ENCODE results near the gene WDR43. TPM values are rescaled to one million over a fixed set of nuclear protein-coding genes. Genes with fewer than 3 reads are reported as not detected.

The WDR43 gene
- polyA plus RNA-seq (2013, experiment 1 of 4), result 58.1 TPM
- 61.9 TPM for polyA plus RNA-seq (2013, experiment 2 of 4)
- 34.8 TPM for polyA plus RNA-seq (2013, experiment 3 of 4)
- polyA plus RNA-seq (2013, experiment 4 of 4), result 39.5 TPM

GRCh38 chr2:28894470-28895188 lies at the start of gene WDR43:
Gene WDR43 (plus strand): TSS chr2:28894667. CDS start chr2:28894699, 32 bp downstream.
- no peaks in the 10 kb centered on the region for H3K36me3 ChIP-seq (ENCODE audit: control insufficient read depth, insufficient read depth, low read length)
- no peaks in the 10 kb centered on the region for H3K9me3 ChIP-seq (ENCODE audit: control insufficient read depth, low read length)
- peak within 1 kb of the TSS; percentile 68 for H3K27ac ChIP-seq (ENCODE audit: insufficient read depth, low read depth, low read length, poor library complexity, severe bottlenecking)
- peaks cover 19% of the 10 kb centered on the region for H3K27me3 ChIP-seq (ENCODE audit: control insufficient read depth, insufficient read depth, low read length, poor library complexity, severe bottlenecking)
- H3K4me1 ChIP-seq (ENCODE audit: control insufficient read depth, insufficient read depth, low read length), result no peaks in the 10 kb centered on the region
- H3K4me3 ChIP-seq (ENCODE audit: insufficient read depth, low read depth, low read length), result peak within 1 kb of the TSS; percentile 97
- 0% methylated on average over 79 of the region's 79 CpGs for WGBS, 2 experiments

DNA sequence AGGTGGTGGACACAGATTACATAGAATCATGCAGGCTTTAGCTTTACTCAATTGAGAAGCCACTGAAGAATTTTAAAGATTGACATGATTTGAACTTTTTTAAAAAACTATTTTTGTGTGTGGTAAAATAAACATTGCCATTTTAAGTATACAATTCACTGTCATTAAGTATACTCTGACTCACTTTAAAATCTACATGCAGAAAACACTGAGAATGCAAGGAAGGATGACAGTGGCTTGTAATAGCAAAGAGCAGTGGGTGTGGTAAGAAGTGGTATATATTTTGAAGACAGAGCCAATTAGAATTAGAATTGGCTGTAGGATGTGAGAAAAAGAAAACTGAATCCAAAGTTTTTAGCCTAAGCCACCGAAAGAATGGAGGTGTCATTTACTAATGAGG lies 39.3 kb upstream of the WDR43 start:
- 93 to 98% methylated on average over 1 of the region's 1 CpG for WGBS, 2 experiments

DNA sequence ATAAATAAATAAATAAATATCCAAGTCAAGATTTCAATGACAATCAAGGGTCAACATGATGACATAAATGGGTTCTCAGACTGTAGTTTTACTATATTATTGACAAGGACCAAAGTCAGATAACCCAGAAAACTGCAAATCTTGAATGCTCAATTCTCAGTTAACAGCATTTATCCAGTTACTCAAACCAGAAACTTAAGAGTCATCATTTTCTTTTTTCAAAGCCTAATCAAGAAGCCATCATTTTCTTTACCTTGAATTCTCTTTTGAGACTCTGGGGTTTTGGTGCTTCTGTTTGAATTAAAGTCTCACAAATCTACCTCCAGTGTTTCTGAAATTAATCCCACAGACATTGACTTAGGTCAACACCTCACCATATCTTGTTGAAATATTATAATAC lies 38.5 kb upstream of the WDR43 start:
- H3K4me1 ChIP-seq (ENCODE audit: control insufficient read depth, insufficient read depth, low read length), result no peaks in the 10 kb centered on the region
- H3K27ac ChIP-seq (ENCODE audit: insufficient read depth, low read depth, low read length, poor library complexity, severe bottlenecking), result no peak overlapping the region
- no peaks in the 10 kb centered on the region for H3K27me3 ChIP-seq (ENCODE audit: control insufficient read depth, insufficient read depth, low read length, poor library complexity, severe bottlenecking)
- no peaks in the 10 kb centered on the region for H3K9me3 ChIP-seq (ENCODE audit: control insufficient read depth, low read length)
- H3K36me3 ChIP-seq (ENCODE audit: control insufficient read depth, insufficient read depth, low read length), result peaks cover 4% of the 10 kb centered on the region
- no peak overlapping the region for H3K4me3 ChIP-seq (ENCODE audit: insufficient read depth, low read depth, low read length)

More for the DNA sequence above, 39.3 kb upstream of the WDR43 start:
- H3K4me1 ChIP-seq (ENCODE audit: control insufficient read depth, insufficient read depth, low read length), result no peaks in the 10 kb centered on the region
- no peaks in the 10 kb centered on the region for H3K27me3 ChIP-seq (ENCODE audit: control insufficient read depth, insufficient read depth, low read length, poor library complexity, severe bottlenecking)
- no peaks in the 10 kb centered on the region for H3K36me3 ChIP-seq (ENCODE audit: control insufficient read depth, insufficient read depth, low read length)
- no peak overlapping the region for H3K27ac ChIP-seq (ENCODE audit: insufficient read depth, low read depth, low read length, poor library complexity, severe bottlenecking)
- H3K4me3 ChIP-seq (ENCODE audit: insufficient read depth, low read depth, low read length), result no peak overlapping the region
- H3K9me3 ChIP-seq (ENCODE audit: control insufficient read depth, low read length), result no peaks in the 10 kb centered on the region

- Histone ChIP-seq H3K36me3 (ENCODE audit: control insufficient read depth, insufficient read depth, low read length) (peaks cover 3% of the 10 kb centered on the region), H3K4me1 (ENCODE audit: control insufficient read depth, insufficient read depth, low read length) (peaks cover 4% of the 10 kb centered on the region), H3K4me3 (ENCODE audit: insufficient read depth, low read depth, low read length) (peak overlapping the region; percentile 99), H3K9me3 (ENCODE audit: control insufficient read depth, low read length) (no peaks in the 10 kb centered on the region), H3K27me3 (ENCODE audit: control insufficient read depth, insufficient read depth, low read length, poor library complexity, severe bottlenecking) (peaks cover 13% of the 10 kb centered on the region), H3K27ac (ENCODE audit: insufficient read depth, low read depth, low read length, poor library complexity, severe bottlenecking) (no peak overlapping the region)
- WGBS, 2 experiments, result 79% methylated on average over 12 of the region's 12 CpGs
These were observed 25.9 kb upstream of the WDR43 start for GRCh38 chr2:28868611-28869010.

- H3K27ac ChIP-seq (ENCODE audit: insufficient read depth, low read depth, low read length, poor library complexity, severe bottlenecking), result peak overlapping the region; percentile 67
- 1% methylated on average over 29 of the region's 29 CpGs for WGBS, 2 experiments
- no peaks in the 10 kb centered on the region for H3K9me3 ChIP-seq (ENCODE audit: control insufficient read depth, low read length)
- H3K4me3 ChIP-seq (ENCODE audit: insufficient read depth, low read depth, low read length), result peak overlapping the region; percentile 99
- H3K36me3 ChIP-seq (ENCODE audit: control insufficient read depth, insufficient read depth, low read length), result no peaks in the 10 kb centered on the region
- peaks cover 4% of the 10 kb centered on the region for H3K4me1 ChIP-seq (ENCODE audit: control insufficient read depth, insufficient read depth, low read length)
- peaks cover 18% of the 10 kb centered on the region for H3K27me3 ChIP-seq (ENCODE audit: control insufficient read depth, insufficient read depth, low read length, poor library complexity, severe bottlenecking)
These were observed 24.8 kb upstream of the WDR43 start for GRCh38 chr2:28869494-28870145.

GRCh38 chr2:28870146-28870891 lies 24.1 kb upstream of the WDR43 start, which contains the start of gene TRMT61B:
Gene TRMT61B (minus strand): TSS chr2:28870309. CDS start chr2:28870277, 32 bp downstream.
- Histone ChIP-seq H3K27me3 (ENCODE audit: control insufficient read depth, insufficient read depth, low read length, poor library complexity, severe bottlenecking) (peaks cover 25% of the 10 kb centered on the region), H3K4me3 (ENCODE audit: insufficient read depth, low read depth, low read length) (peak within 1 kb of the TSS; percentile 99), H3K4me1 (ENCODE audit: control insufficient read depth, insufficient read depth, low read length) (peaks cover 4% of the 10 kb centered on the region), H3K9me3 (ENCODE audit: control insufficient read depth, low read length) (no peaks in the 10 kb centered on the region), H3K27ac (ENCODE audit: insufficient read depth, low read depth, low read length, poor library complexity, severe bottlenecking) (peak within 1 kb of the TSS; percentile 67), H3K36me3 (ENCODE audit: control insufficient read depth, insufficient read depth, low read length) (no peaks in the 10 kb centered on the region)
- 0 to 1% methylated on average over 56 to 57 of the region's 57 CpGs for WGBS, 2 experiments

- Histone ChIP-seq H3K27me3 (ENCODE audit: control insufficient read depth, insufficient read depth, low read length, poor library complexity, severe bottlenecking) (peaks cover 33% of the 10 kb centered on the region), H3K36me3 (ENCODE audit: control insufficient read depth, insufficient read depth, low read length) (no peaks in the 10 kb centered on the region), H3K4me3 (ENCODE audit: insufficient read depth, low read depth, low read length) (no peak overlapping the region), H3K9me3 (ENCODE audit: control insufficient read depth, low read length) (no peaks in the 10 kb centered on the region), H3K4me1 (ENCODE audit: control insufficient read depth, insufficient read depth, low read length) (peaks cover 4% of the 10 kb centered on the region), H3K27ac (ENCODE audit: insufficient read depth, low read depth, low read length, poor library complexity, severe bottlenecking) (no peak overlapping the region)
- WGBS, 2 experiments, result 86 to 91% methylated on average over 3 of the region's 3 CpGs
These were observed 22.8 kb upstream of the WDR43 start for GRCh38 chr2:28871620-28872019.

GRCh38 chr2:28880193-28880592 lies 14.3 kb upstream of the WDR43 start:
- 90 to 100% methylated on average over 1 of the region's 1 CpG for WGBS, 2 experiments
- no peak overlapping the region for H3K4me3 ChIP-seq (ENCODE audit: insufficient read depth, low read depth, low read length)
- no peak overlapping the region for H3K27ac ChIP-seq (ENCODE audit: insufficient read depth, low read depth, low read length, poor library complexity, severe bottlenecking)
- H3K27me3 ChIP-seq (ENCODE audit: control insufficient read depth, insufficient read depth, low read length, poor library complexity, severe bottlenecking), result peaks cover 26% of the 10 kb centered on the region
- no peaks in the 10 kb centered on the region for H3K36me3 ChIP-seq (ENCODE audit: control insufficient read depth, insufficient read depth, low read length)
- H3K9me3 ChIP-seq (ENCODE audit: control insufficient read depth, low read length), result no peaks in the 10 kb centered on the region
- no peaks in the 10 kb centered on the region for H3K4me1 ChIP-seq (ENCODE audit: control insufficient read depth, insufficient read depth, low read length)

GRCh38 chr2:28893488-28893887 lies 979 bp upstream of the WDR43 start:
- Histone ChIP-seq H3K9me3 (ENCODE audit: control insufficient read depth, low read length) (no peaks in the 10 kb centered on the region), H3K27me3 (ENCODE audit: control insufficient read depth, insufficient read depth, low read length, poor library complexity, severe bottlenecking) (peaks cover 19% of the 10 kb centered on the region), H3K4me3 (ENCODE audit: insufficient read depth, low read depth, low read length) (no peak overlapping the region), H3K36me3 (ENCODE audit: control insufficient read depth, insufficient read depth, low read length) (no peaks in the 10 kb centered on the region), H3K27ac (ENCODE audit: insufficient read depth, low read depth, low read length, poor library complexity, severe bottlenecking) (no peak overlapping the region), H3K4me1 (ENCODE audit: control insufficient read depth, insufficient read depth, low read length) (no peaks in the 10 kb centered on the region)
- 94 to 95% methylated on average over 17 to 20 of the region's 21 CpGs for WGBS, 2 experiments

All from ectodermal cell (in vitro differentiated cells).